Lower lobe of right lung (tissue), 2 donors: ENCODE data around the gene NOS1AP. TPM values are rescaled to one million over a fixed set of nuclear protein-coding genes. Genes with fewer than 3 reads are reported as not detected.
"Not testable (repeated sequence)": the region's sequence is repeated elsewhere in the genome, so short reads cannot be mapped to it uniquely, and the experiment has no call there.

ENCODE experiments used
- ATAC-seq, 2 donors: fragments of 200-7000 bp; cut with Tn5 transposase; one replicate each; pipeline ENCODE4 v1.9.1; 2020 to 2022; ENCODE audit warnings: mild to moderate bottlenecking in 2 of 2, moderate library complexity in 2 of 2
- DNase-seq: peaks from one replicate; pipeline ENCODE4 v3.0.0-alpha.2; 2020
- H3K27ac ChIP-seq: fragments of 200-600 bp; one replicate; pipeline ENCODE4 v1.8.0; 2022
- H3K27me3 ChIP-seq: fragments of 200-600 bp; one replicate; pipeline ENCODE4 v1.8.0; 2022; ENCODE audit warnings: low read depth
- H3K36me3 ChIP-seq: fragments of 200-600 bp; one replicate; pipeline ENCODE4 v1.8.0; 2022; ENCODE audit warnings: mild to moderate bottlenecking
- H3K4me1 ChIP-seq: fragments of 200-600 bp; one replicate; pipeline ENCODE4 v1.8.0; 2022
- H3K4me3 ChIP-seq: fragments of 200-600 bp; one replicate; pipeline ENCODE4 v1.8.0; 2022; ENCODE audit warnings: mild to moderate bottlenecking
- H3K9me3 ChIP-seq: fragments of 200-600 bp; one replicate; pipeline ENCODE4 v1.8.0; 2022
- CTCF ChIP-seq: fragments of 200-600 bp; IDR thresholded peaks from one replicate; pipeline ENCODE4 v1.8.0; 2022; ENCODE audit warnings: antibody characterized with exemption, mild to moderate bottlenecking
- intact Hi-C: fragments of 100-400 bp; cut with DNase I; formaldehyde crosslinking; loops from one replicate; pipeline ENCODE4 v1.11.0; 2022
- total RNA-seq: library from RNA; stranded (reverse); fragmentation: NEBNext Ultra II Directional; extraction: Animal tissue kit (Norgen Biotek cat#: 25700); gene quantifications from one replicate; pipeline ENCODE4 v1.2.1, GENCODE V29; 2021
- donor health status: DM: no; HTN: yes; CAD: no; lungs with severe emphysema.

Gene NOS1AP
- total RNA-seq, 1 donor from 2014 or later = 3.6 TPM

- intact Hi-C loops = no loop called here
- H3K36me3 ChIP-seq = no peaks in the 10 kb centered on the region
- H3K4me3 ChIP-seq = no peak overlapping the region
- TF ChIP-seq CTCF = no peak
- H3K27ac ChIP-seq = no peak overlapping the region
- DNase-seq = no peak
- H3K9me3 ChIP-seq = no peaks in the 10 kb centered on the region
- no peaks in the 10 kb centered on the region for H3K27me3 ChIP-seq
- no peaks in the 10 kb centered on the region for H3K4me1 ChIP-seq
- ATAC-seq = no peak
Measured at GRCh38 chr1:162406811-162407210, 337.3 kb downstream of the NOS1AP start.

GRCh38 chr1:162407539-162407938 is 338.0 kb downstream of the NOS1AP start:
- ATAC-seq (no peak), DNase-seq (no peak)
- H3K4me1 ChIP-seq = no peaks in the 10 kb centered on the region
- TF ChIP-seq CTCF = no peak
- H3K27me3 ChIP-seq = no peaks in the 10 kb centered on the region
- H3K9me3 ChIP-seq = no peaks in the 10 kb centered on the region
- H3K27ac ChIP-seq = no peak overlapping the region
- H3K36me3 ChIP-seq = no peaks in the 10 kb centered on the region
- no peak overlapping the region for H3K4me3 ChIP-seq
- intact Hi-C loops = no loop called here

- H3K27ac ChIP-seq = no peak within 1 kb of the TSS
- no peak for ATAC-seq
- H3K4me1 ChIP-seq = no peaks in the 10 kb centered on the region
- TF ChIP-seq CTCF = no peak
- intact Hi-C loops = no loop called here
- no peak within 1 kb of the TSS for H3K4me3 ChIP-seq
- H3K36me3 ChIP-seq = no peaks in the 10 kb centered on the region
- DNase-seq = no peak
- H3K9me3 ChIP-seq = no peaks in the 10 kb centered on the region
- H3K27me3 ChIP-seq = no peaks in the 10 kb centered on the region
Measured at GRCh38 chr1:162412002-162412401, 342.5 kb downstream of the NOS1AP start, which contains the start of gene SH2D1B. Gene SH2D1B (minus strand): TSS chr1:162412136. CDS start chr1:162412016, 120 bp downstream.

- Histone ChIP-seq H3K4me3 (no peak overlapping the region), H3K27me3 (no peaks in the 10 kb centered on the region), H3K36me3 (no peaks in the 10 kb centered on the region), H3K9me3 (no peaks in the 10 kb centered on the region), H3K4me1 (no peaks in the 10 kb centered on the region), H3K27ac (no peak overlapping the region)
- TF ChIP-seq CTCF = no peak
- DNase-seq (no peak), ATAC-seq (no peak)
- intact Hi-C loops = no loop called here
Measured at GRCh38 chr1:162416215-162416614, 346.7 kb downstream of the NOS1AP start.

- no peaks in the 10 kb centered on the region for H3K4me1 ChIP-seq
- no peaks in the 10 kb centered on the region for H3K36me3 ChIP-seq
- ATAC-seq (no peak), DNase-seq (no peak)
- no peaks in the 10 kb centered on the region for H3K27me3 ChIP-seq
- intact Hi-C loops = no loop called here
- H3K4me3 ChIP-seq = no peak overlapping the region
- no peak for TF ChIP-seq CTCF
- H3K9me3 ChIP-seq = no peaks in the 10 kb centered on the region
- no peak overlapping the region for H3K27ac ChIP-seq
Measured at GRCh38 chr1:162416909-162417308, 347.4 kb downstream of the NOS1AP start.

- no peak for DNase-seq
- ATAC-seq = no peak
- TF ChIP-seq CTCF = no peak
Measured at GRCh38 chr1:162417650-162418049, 348.2 kb downstream of the NOS1AP start.

GRCh38 chr1:162418584-162418983 is 349.1 kb downstream of the NOS1AP start:
- not testable (repeated sequence) for H3K9me3 ChIP-seq, ATAC-seq

More at GRCh38 chr1:162417650-162418049, 348.2 kb downstream of the NOS1AP start:
- intact Hi-C loops = no loop called here
- Histone ChIP-seq H3K27ac (no peak overlapping the region), H3K36me3 (no peaks in the 10 kb centered on the region), H3K4me3 (no peak overlapping the region), H3K4me1 (no peaks in the 10 kb centered on the region), H3K9me3 (no peaks in the 10 kb centered on the region), H3K27me3 (no peaks in the 10 kb centered on the region)

GRCh38 chr1:162419450-162419931 is 350.0 kb downstream of the NOS1AP start:
- H3K9me3 ChIP-seq, H3K27me3 ChIP-seq, ATAC-seq, H3K4me3 ChIP-seq, H3K27ac ChIP-seq, H3K4me1 ChIP-seq, intact Hi-C loops, H3K36me3 ChIP-seq, DNase-seq: not testable (repeated sequence)

More at GRCh38 chr1:162418584-162418983, 349.1 kb downstream of the NOS1AP start:
- H3K27ac ChIP-seq, H3K36me3 ChIP-seq, intact Hi-C loops, H3K27me3 ChIP-seq, H3K4me1 ChIP-seq, DNase-seq, H3K4me3 ChIP-seq: not testable (repeated sequence)
